ENCODE data around the gene RAB15. TPM values are rescaled to one million over a fixed set of nuclear protein-coding genes. Genes with fewer than 3 reads are reported as not detected.

The RAB15 gene
- total RNA-seq, 1 experiment from 2014 or later, result 0.28 TPM

DNA sequence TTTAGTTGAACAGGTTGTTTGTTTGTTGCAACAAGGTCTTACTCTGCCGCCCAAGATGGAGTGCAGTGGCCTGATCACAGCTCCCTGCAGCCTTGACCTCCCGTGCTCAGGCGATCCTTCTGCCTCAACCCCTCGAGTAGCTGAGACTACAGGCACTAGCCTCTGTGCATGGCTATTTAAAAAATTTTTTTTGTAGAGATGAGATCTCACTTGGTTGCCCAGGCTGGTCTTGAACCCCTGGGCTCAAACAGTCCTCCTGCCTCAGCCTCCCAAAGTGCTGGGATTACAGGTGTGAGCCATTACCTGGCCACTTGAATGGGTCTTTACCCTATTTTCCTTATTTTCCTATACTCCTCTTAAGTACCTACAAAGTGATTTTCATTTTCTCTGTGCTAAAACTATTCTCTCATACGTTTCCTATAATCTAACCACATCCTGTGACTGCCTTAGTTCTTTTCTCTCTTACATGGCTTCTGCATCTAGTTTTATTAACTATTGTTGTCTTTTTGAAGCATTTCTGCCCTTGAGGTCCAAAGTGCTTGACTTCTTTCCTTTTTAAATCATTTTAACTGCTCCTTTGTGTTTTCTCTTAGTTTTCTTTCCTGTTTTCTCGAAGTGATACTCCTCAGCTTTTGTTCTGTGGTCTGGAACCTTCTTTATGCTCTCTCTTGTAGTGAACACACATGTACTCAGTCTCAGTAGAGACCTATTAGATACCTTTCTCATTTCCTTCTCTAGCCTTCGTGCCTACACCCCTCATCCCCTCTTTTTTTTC is 43.7 kb downstream of the RAB15 start:
- POLR2A ChIA-PET, result interaction anchor here (1.4 kb wide), 1 partner anchor 14 kb away, joined by 3 read pairs; no protein-coding TSS in a partner anchor
- TF ChIP-seq, protein P1, sequence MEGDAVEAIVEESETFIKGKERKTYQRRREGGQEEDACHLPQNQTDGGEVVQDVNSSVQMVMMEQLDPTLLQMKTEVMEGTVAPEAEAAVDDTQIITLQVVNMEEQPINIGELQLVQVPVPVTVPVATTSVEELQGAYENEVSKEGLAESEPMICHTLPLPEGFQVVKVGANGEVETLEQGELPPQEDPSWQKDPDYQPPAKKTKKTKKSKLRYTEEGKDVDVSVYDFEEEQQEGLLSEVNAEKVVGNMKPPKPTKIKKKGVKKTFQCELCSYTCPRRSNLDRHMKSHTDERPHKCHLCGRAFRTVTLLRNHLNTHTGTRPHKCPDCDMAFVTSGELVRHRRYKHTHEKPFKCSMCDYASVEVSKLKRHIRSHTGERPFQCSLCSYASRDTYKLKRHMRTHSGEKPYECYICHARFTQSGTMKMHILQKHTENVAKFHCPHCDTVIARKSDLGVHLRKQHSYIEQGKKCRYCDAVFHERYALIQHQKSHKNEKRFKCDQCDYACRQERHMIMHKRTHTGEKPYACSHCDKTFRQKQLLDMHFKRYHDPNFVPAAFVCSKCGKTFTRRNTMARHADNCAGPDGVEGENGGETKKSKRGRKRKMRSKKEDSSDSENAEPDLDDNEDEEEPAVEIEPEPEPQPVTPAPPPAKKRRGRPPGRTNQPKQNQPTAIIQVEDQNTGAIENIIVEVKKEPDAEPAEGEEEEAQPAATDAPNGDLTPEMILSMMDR (IDR thresholded peaks at IDR 0.05; ENCODE audit: unreplicated experiment), result no peak
- H3K27ac Mint-ChIP-seq (ENCODE audit: low read depth, unreplicated experiment), result no peak overlapping the region
- H3K4me3 Mint-ChIP-seq (ENCODE audit: unreplicated experiment), result no peak overlapping the region
- H3K9me3 Mint-ChIP-seq (ENCODE audit: unreplicated experiment), result no peaks in the 10 kb centered on the region
- no peaks in the 10 kb centered on the region for H3K27me3 Mint-ChIP-seq (ENCODE audit: insufficient read depth, unreplicated experiment)
- peaks cover 53% of the 10 kb centered on the region for H3K36me3 Mint-ChIP-seq (ENCODE audit: insufficient read depth, unreplicated experiment)
- no TSS peak for BruUV-seq (replicated peaks)
- CTCF ChIA-PET, result interaction anchor here (0.7 to 1.0 kb wide), 2 partner anchors 9 to 37 kb away, joined by 3 read pairs; no protein-coding TSS in a partner anchor
- no peak for DNase-seq (ENCODE audit: unreplicated experiment)
- H3K4me1 Mint-ChIP-seq (ENCODE audit: insufficient read depth, unreplicated experiment), result no peaks in the 10 kb centered on the region
- intact Hi-C loops (cut with micrococcal nuclease), result no loop called here

DNA sequence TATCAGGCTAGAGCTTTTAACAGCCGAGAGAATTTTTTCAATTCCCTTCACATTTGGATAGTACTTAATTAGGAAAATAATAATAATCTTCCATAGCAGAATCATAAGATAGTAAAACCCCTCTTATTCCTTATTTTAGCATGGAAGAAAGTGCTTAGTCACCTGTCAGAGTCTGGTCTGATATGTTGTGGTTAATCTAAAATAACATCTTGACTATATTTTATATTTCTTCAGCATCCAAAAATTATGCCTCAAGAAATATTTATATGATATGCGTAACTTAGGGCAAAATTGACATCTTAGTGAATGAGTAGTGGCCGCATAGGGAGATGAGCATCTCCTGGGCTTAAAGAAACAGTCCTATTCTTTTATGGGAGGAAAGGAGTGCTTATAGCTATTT is 45.1 kb downstream of the RAB15 start:
- no peaks in the 10 kb centered on the region for H3K27me3 Mint-ChIP-seq (ENCODE audit: insufficient read depth, unreplicated experiment)
- POLR2A ChIA-PET, result interaction anchor here (0.6 to 0.7 kb wide), 2 partner anchors 16 to 560 kb away, joined by 3 read pairs; no protein-coding TSS in a partner anchor
- peaks cover 49% of the 10 kb centered on the region for H3K36me3 Mint-ChIP-seq (ENCODE audit: insufficient read depth, unreplicated experiment)
- BruUV-seq (replicated peaks), result no TSS peak
- intact Hi-C loops (cut with micrococcal nuclease), result no loop called here
- TF ChIP-seq, protein P1 (IDR thresholded peaks at IDR 0.05; ENCODE audit: unreplicated experiment), result no peak
- H3K9me3 Mint-ChIP-seq (ENCODE audit: unreplicated experiment), result no peaks in the 10 kb centered on the region
- no peak overlapping the region for H3K27ac Mint-ChIP-seq (ENCODE audit: low read depth, unreplicated experiment)
- no peaks in the 10 kb centered on the region for H3K4me1 Mint-ChIP-seq (ENCODE audit: insufficient read depth, unreplicated experiment)
- no peak for DNase-seq (ENCODE audit: unreplicated experiment)
- CTCF ChIA-PET, result interaction anchor here (0.6 kb wide), 3 partner anchors 9 to 156 kb away, joined by 3 to 6 read pairs (median 6); partner anchors contain the start of gene FNTB
- H3K4me3 Mint-ChIP-seq (ENCODE audit: unreplicated experiment), result no peak overlapping the region

DNA sequence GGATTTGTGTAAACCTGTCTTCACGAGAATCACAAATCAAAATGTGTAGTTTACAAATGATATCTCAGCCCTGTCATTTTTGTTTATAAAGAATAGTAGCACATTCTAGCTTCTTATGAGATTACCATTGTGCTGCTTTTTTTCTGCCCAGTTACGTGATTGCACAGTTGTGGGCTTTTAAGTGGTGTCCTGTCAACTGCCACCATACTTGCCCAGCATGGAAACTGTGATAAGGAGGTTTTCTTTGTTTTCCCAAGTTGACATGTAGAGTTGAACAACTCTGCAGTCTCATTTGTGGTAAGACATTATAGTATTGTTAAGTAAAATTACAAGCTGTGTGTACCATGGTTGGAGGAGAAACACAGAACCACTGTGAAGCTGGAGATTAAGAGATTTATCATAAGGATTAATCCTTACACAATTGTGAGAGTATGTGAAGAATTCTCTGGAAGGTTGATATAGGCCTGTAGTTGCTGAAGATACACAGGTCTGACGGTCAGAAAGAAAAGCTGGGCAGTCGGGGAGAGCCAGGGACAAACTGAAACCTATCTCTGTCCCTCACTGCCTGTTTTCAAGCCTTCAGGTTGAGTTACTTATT is 45.6 kb downstream of the RAB15 start:
- TSS peak; percentile 4 for BruUV-seq (replicated peaks)
- Mint-ChIP-seq H3K9me3 (ENCODE audit: unreplicated experiment) (no peaks in the 10 kb centered on the region), H3K36me3 (ENCODE audit: insufficient read depth, unreplicated experiment) (peaks cover 44% of the 10 kb centered on the region), H3K4me3 (ENCODE audit: unreplicated experiment) (no peak overlapping the region), H3K27me3 (ENCODE audit: insufficient read depth, unreplicated experiment) (no peaks in the 10 kb centered on the region), H3K4me1 (ENCODE audit: insufficient read depth, unreplicated experiment) (no peaks in the 10 kb centered on the region), H3K27ac (ENCODE audit: low read depth, unreplicated experiment) (no peak overlapping the region)
- TF ChIP-seq, protein P1 (IDR thresholded peaks at IDR 0.05; ENCODE audit: unreplicated experiment), result no peak
- CTCF ChIA-PET, result interaction anchor here (0.6 kb wide), 3 partner anchors 10 to 156 kb away, joined by 3 to 6 read pairs (median 6); partner anchors contain the start of gene FNTB
- POLR2A ChIA-PET, result interaction anchor here (0.7 kb wide), 1 partner anchor 15 kb away, joined by 3 read pairs; no protein-coding TSS in a partner anchor
- intact Hi-C loops (cut with micrococcal nuclease), result no loop called here
- no peak for DNase-seq (ENCODE audit: unreplicated experiment)

DNA sequence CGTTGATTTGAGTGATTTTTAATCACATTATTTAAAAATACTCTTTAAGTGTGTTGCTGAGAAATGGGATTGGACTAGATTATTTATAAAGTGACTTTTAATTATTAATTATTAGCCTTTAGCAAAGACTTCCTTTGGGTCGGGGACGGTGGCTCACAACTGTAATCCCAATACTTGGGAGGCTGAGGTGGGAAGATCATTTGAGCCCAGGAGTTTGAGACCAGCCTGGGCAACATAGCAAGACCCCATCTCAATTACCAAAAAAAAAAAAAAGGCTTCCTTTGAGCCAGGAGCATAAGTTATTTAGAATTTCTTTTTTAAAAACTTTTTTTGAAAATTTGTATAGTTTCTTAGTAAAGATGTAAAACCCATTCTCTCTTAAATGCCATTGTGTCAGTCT is 49.1 kb downstream of the RAB15 start:
- POLR2A ChIA-PET, result interaction anchor here (0.6 to 3.3 kb wide), 4 partner anchors 8 to 490 kb away, joined by 3 to 32 read pairs (median 6); partner anchors contain the start of gene CHURC1
- no TSS peak for BruUV-seq (replicated peaks)
- peaks cover 12% of the 10 kb centered on the region for H3K4me1 Mint-ChIP-seq (ENCODE audit: insufficient read depth, unreplicated experiment)
- TF ChIP-seq, protein P1 (IDR thresholded peaks at IDR 0.05; ENCODE audit: unreplicated experiment), result no peak
- H3K4me3 Mint-ChIP-seq (ENCODE audit: unreplicated experiment), result no peak overlapping the region
- no peaks in the 10 kb centered on the region for H3K27me3 Mint-ChIP-seq (ENCODE audit: insufficient read depth, unreplicated experiment)
- CTCF ChIA-PET, result interaction anchor here (0.5 kb wide), 2 partner anchors 12 to 126 kb away, joined by 4 read pairs; no protein-coding TSS in a partner anchor
- no peaks in the 10 kb centered on the region for H3K9me3 Mint-ChIP-seq (ENCODE audit: unreplicated experiment)
- peaks cover 33% of the 10 kb centered on the region for H3K36me3 Mint-ChIP-seq (ENCODE audit: insufficient read depth, unreplicated experiment)
- H3K27ac Mint-ChIP-seq (ENCODE audit: low read depth, unreplicated experiment), result no peak overlapping the region
- no peak for DNase-seq (ENCODE audit: unreplicated experiment)
- intact Hi-C loops (cut with micrococcal nuclease), result no loop called here

Data from MCF 10A (cell line).